A549 (cell line): ENCODE measurements around the gene TYMS.

Experiments used
- CHD2 ChIP-seq: fragments of 150-350 bp; IDR thresholded peaks from 2 replicates; pipeline ENCODE4 v1.6.1; 2014; ENCODE audit warnings: low read length; ENCODE audit not compliant: partially characterized antibody
- EP300 ChIP-seq, 2 experiments: fragments of >200 bp; sonication (Bioruptor Twin); formaldehyde crosslinking; IDR thresholded peaks; 2 replicates in 1 of 2; 3 replicates in 1 of 2; pipeline ENCODE4 v1.6.1; 2016 to 2017
- JUNB ChIP-seq: fragments of >200 bp; sonication (Bioruptor Twin); formaldehyde crosslinking; IDR thresholded peaks from 2 replicates; pipeline ENCODE4 v1.6.1; 2016
- POLR2AphosphoS2 ChIP-seq: conservative IDR thresholded peaks from 2 replicates; pipeline ENCODE4 v1.6.1; 2012; ENCODE audit warnings: low read length, improper control_type of control experiment, inconsistent platforms
- SMC3 ChIP-seq: fragments of >200 bp; sonication (Bioruptor Twin); formaldehyde crosslinking; IDR thresholded peaks from 3 replicates; pipeline ENCODE4 v1.6.1; 2018; ENCODE audit warnings: inconsistent platforms
- TF ChIP-seq, protein P1 (sequence below): fragments of >200 bp; sonication (Bioruptor Twin); formaldehyde crosslinking; IDR thresholded peaks from 3 replicates; pipeline ENCODE4 v1.5.1; 2016

DNA sequence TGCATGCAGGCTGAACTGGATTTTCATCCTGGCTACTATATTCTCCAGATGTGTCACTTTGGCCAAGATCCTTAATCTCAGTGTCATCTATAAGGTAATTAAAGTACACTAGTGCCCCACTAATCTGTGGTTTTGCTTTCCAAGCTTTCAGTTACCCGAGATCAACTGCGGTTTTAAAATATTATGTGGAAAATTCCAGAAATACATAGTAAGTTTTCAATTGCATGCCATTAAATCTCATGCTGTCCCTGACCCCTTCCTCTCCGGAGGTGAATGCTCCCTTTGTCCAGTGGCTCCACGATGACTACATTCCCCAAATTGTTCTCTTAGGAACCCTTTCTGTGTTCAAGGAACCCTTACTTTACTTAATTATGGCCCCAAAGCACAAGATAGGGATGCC lies 5.3 kb upstream of the TYMS start:
- TF ChIP-seq EP300 (IDR thresholded peaks at IDR 0.05) (no peak), SMC3 (no peak), JUNB (no peak), CHD2 (no peak), POLR2AphosphoS2 (no peak)
- TF ChIP-seq, protein P1, sequence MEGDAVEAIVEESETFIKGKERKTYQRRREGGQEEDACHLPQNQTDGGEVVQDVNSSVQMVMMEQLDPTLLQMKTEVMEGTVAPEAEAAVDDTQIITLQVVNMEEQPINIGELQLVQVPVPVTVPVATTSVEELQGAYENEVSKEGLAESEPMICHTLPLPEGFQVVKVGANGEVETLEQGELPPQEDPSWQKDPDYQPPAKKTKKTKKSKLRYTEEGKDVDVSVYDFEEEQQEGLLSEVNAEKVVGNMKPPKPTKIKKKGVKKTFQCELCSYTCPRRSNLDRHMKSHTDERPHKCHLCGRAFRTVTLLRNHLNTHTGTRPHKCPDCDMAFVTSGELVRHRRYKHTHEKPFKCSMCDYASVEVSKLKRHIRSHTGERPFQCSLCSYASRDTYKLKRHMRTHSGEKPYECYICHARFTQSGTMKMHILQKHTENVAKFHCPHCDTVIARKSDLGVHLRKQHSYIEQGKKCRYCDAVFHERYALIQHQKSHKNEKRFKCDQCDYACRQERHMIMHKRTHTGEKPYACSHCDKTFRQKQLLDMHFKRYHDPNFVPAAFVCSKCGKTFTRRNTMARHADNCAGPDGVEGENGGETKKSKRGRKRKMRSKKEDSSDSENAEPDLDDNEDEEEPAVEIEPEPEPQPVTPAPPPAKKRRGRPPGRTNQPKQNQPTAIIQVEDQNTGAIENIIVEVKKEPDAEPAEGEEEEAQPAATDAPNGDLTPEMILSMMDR = no peak
